OCI-LY7 (cell line): ENCODE results near the gene DROSHA. TPM values are rescaled to one million over a fixed set of nuclear protein-coding genes. Genes with fewer than 3 reads are reported as not detected.
"Not testable (repeated sequence)": the region's sequence is repeated elsewhere in the genome, so short reads cannot be mapped to it uniquely, and the experiment has no call there.

Experiments
- BruUV-seq: library from RNA; stranded (reverse); fragments of 400-500 nt; replicated peaks from 2 replicates; lab custom pipeline; 2021; lab: Mats Ljungman, UMichigan
- CTCF ChIA-PET: fragments of 300-600 bp; sonication (Branson Sonifier 250); formaldehyde crosslinking; loops from one replicate; lab custom pipeline; 2022; ENCODE audit warnings: antibody characterized with exemption; ENCODE audit not compliant: unreplicated experiment; lab: Charles Lee
- POLR2A ChIA-PET: fragments of 300-600 bp; sonication (Branson Sonifier 250); formaldehyde crosslinking; loops from one replicate; lab custom pipeline; 2022; ENCODE audit warnings: antibody characterized with exemption; lab: Charles Lee
- DNase-seq: peaks from one replicate; pipeline ENCODE4 v3.0.0-alpha.2; 2015; ENCODE audit warnings: low spot score
- H2AFZ ChIP-seq: fragments of 200-600 bp; sonication (generic), shearing (Covaris generic); 2 replicates; pipeline ENCODE4 v1.6.1; 2014; ENCODE audit warnings: mild to moderate bottlenecking, antibody characterized with exemption, low read length, moderate library complexity
- H3K27ac ChIP-seq: fragments of 200-600 bp; sonication (generic); 2 replicates; pipeline ENCODE4 v1.5.1; 2014; ENCODE audit warnings: mixed run types, low read depth, mild to moderate bottlenecking, moderate library complexity, low read length, inconsistent platforms; ENCODE audit not compliant: poor library complexity, severe bottlenecking
- H3K36me3 ChIP-seq: fragments of 200-600 bp; sonication (generic); 2 replicates; pipeline ENCODE4 v1.6.1; 2014; ENCODE audit warnings: mild to moderate bottlenecking, antibody characterized with exemption, low read length, moderate library complexity, mixed read lengths; ENCODE audit not compliant: insufficient read depth
- H3K4me1 ChIP-seq: fragments of 200-600 bp; sonication (generic); 2 replicates; pipeline ENCODE4 v1.5.1; 2014; ENCODE audit warnings: mild to moderate bottlenecking, low read length; ENCODE audit not compliant: insufficient read depth, poor library complexity, severe bottlenecking
- H3K4me2 ChIP-seq: fragments of 200-600 bp; sonication (generic); 2 replicates; pipeline ENCODE4 v1.6.1; 2014; ENCODE audit warnings: mild to moderate bottlenecking, low read length
- H3K4me3 ChIP-seq: fragments of 200-600 bp; sonication (generic); 2 replicates; pipeline ENCODE4 v1.5.1; 2014; ENCODE audit warnings: mild to moderate bottlenecking, low read depth, low read length; ENCODE audit not compliant: poor library complexity, severe bottlenecking
- H3K79me2 ChIP-seq: fragments of 200-600 bp; sonication (generic); 2 replicates; pipeline ENCODE4 v1.6.1; 2016; ENCODE audit warnings: low read depth, mild to moderate bottlenecking, low read length, moderate library complexity, mixed read lengths; ENCODE audit not compliant: insufficient read depth
- H3K9me2 ChIP-seq: fragments of 200-600 bp; sonication (generic); 2 replicates; pipeline ENCODE4 v1.6.1; 2016; ENCODE audit warnings: mild to moderate bottlenecking, low read length, mixed read lengths; ENCODE audit not compliant: insufficient read depth
- H3K9me3 ChIP-seq: fragments of 200-600 bp; sonication (generic); 2 replicates; pipeline ENCODE4 v1.6.1; 2014; ENCODE audit warnings: mild to moderate bottlenecking, mixed run types, low read length, mixed read lengths
- H4K20me1 ChIP-seq: fragments of 200-600 bp; sonication (generic); 2 replicates; pipeline ENCODE4 v1.6.1; 2014; ENCODE audit warnings: mild to moderate bottlenecking, antibody characterized with exemption, low read length, moderate library complexity, mixed read lengths; ENCODE audit not compliant: insufficient read depth
- CTCF ChIP-seq: fragments of 200-600 bp; sonication (generic); conservative IDR thresholded peaks from 2 replicates; pipeline ENCODE4 v1.5.1; 2014; ENCODE audit warnings: mild to moderate bottlenecking, antibody characterized with exemption, low read length, moderate library complexity, mixed read lengths
- EZH2phosphoT487 ChIP-seq: fragments of 200-600 bp; sonication (generic); IDR thresholded peaks from 2 replicates; pipeline ENCODE4 v1.6.1; 2018; ENCODE audit warnings: low read depth, borderline replicate concordance, mild to moderate bottlenecking, mixed run types, antibody characterized with exemption, low read length, moderate library complexity, mixed read lengths
- intact Hi-C: fragments of 100-400 bp; cut with micrococcal nuclease; formaldehyde crosslinking; loops from one replicate; pipeline ENCODE4 v1.10.0; 2022; ENCODE audit not compliant: unreplicated experiment
- total RNA-seq, 2 experiments: library from RNA; depleted of rRNA in 1 of 2; stranded (reverse); fragments of >200 nt in 1 of 2; shearing (Covaris generic) in 1 of 2; gene quantifications; 2 replicates each; pipeline ENCODE4 v1.2.3, GENCODE V29; 2014 to 2022

The DROSHA gene
- total RNA-seq, 2 experiments from 2014 or later = 56.3 to 92.8 TPM

- TF ChIP-seq EZH2phosphoT487 (no peak), CTCF (no peak)
- H3K36me3 ChIP-seq = peaks cover 70% of the 10 kb centered on the region
- H3K4me3 ChIP-seq = no peak overlapping the region
- H3K9me3 ChIP-seq = no peaks in the 10 kb centered on the region
- CTCF ChIA-PET = no interaction called here
- H3K9me2 ChIP-seq = no peaks in the 10 kb centered on the region
- no peak overlapping the region for H3K4me2 ChIP-seq
- intact Hi-C loops = no loop called here
- DNase-seq = no peak
- no peaks in the 10 kb centered on the region for H4K20me1 ChIP-seq
- H3K79me2 ChIP-seq = no peaks in the 10 kb centered on the region
- no peak overlapping the region for H2AFZ ChIP-seq
- POLR2A ChIA-PET = interaction anchor here (0.6 kb wide), 1 partner anchor 17 kb away, joined by 6 read pairs; no protein-coding TSS in a partner anchor
- H3K27ac ChIP-seq = no peak overlapping the region
- no peaks in the 10 kb centered on the region for H3K4me1 ChIP-seq
- BruUV-seq = no TSS peak
Observed at GRCh38 chr5:31551878-31552277, 20.0 kb upstream of the DROSHA start.

GRCh38 chr5:31549114-31549513 lies 17.2 kb upstream of the DROSHA start:
- H3K79me2 ChIP-seq, CTCF ChIA-PET, H3K27ac ChIP-seq, H3K4me1 ChIP-seq, H4K20me1 ChIP-seq, H3K4me3 ChIP-seq, H2AFZ ChIP-seq, H3K4me2 ChIP-seq, BruUV-seq, intact Hi-C loops, H3K9me2 ChIP-seq, H3K9me3 ChIP-seq, DNase-seq: not testable (repeated sequence)
- peaks cover 83% of the 10 kb centered on the region for H3K36me3 ChIP-seq
- POLR2A ChIA-PET = interaction anchor here (0.6 kb wide), 1 partner anchor 145 kb away, joined by 4 read pairs; no protein-coding TSS in a partner anchor

GRCh38 chr5:31537851-31538250 lies 6.0 kb upstream of the DROSHA start:
- Histone ChIP-seq H3K9me2 (no peaks in the 10 kb centered on the region), H3K36me3 (peaks cover 82% of the 10 kb centered on the region), H3K4me3 (no peak overlapping the region), H2AFZ (no peak overlapping the region), H3K27ac (no peak overlapping the region), H4K20me1 (no peaks in the 10 kb centered on the region), H3K79me2 (peaks cover 30% of the 10 kb centered on the region; the same call in 1 of the 2 replicates), H3K9me3 (no peaks in the 10 kb centered on the region), H3K4me2 (no peak overlapping the region), H3K4me1 (peaks cover 20% of the 10 kb centered on the region)
- no peak for DNase-seq
- no TSS peak for BruUV-seq
- ChIA-PET POLR2A (interaction anchor here (0.5 to 0.6 kb wide), 2 partner anchors 155 to 732 kb away, joined by 3 to 5 read pairs; no protein-coding TSS in a partner anchor), CTCF (no interaction called here)
- intact Hi-C loops = loop anchor here (10.0 kb wide), 1 partner anchor 1907 kb away; the partner anchor contains the start of gene TARS1
- TF ChIP-seq CTCF (no peak), EZH2phosphoT487 (no peak)
